PC-3 (cell line): ENCODE measurements around the gene SYCP2L. TPM values are rescaled to one million over a fixed set of nuclear protein-coding genes. Genes with fewer than 3 reads are reported as not detected.

Experiments
- ATAC-seq: fragments of 200-7000 bp; cut with Tn5 transposase; 2 replicates; pipeline ENCODE4 v1.9.1; 2020; ENCODE audit warnings: mild to moderate bottlenecking, moderate library complexity
- BruUV-seq: library from RNA; stranded (reverse); fragments of 400-500 nt; replicated peaks from 2 replicates; lab custom pipeline; 2021; lab: Mats Ljungman, UMichigan
- CTCF ChIA-PET: fragments of 300-600 bp; sonication (Branson Sonifier 250); formaldehyde crosslinking; loops from one replicate; lab custom pipeline; 2022; ENCODE audit warnings: antibody characterized with exemption; lab: Charles Lee
- POLR2A ChIA-PET: fragments of 300-600 bp; sonication (Branson Sonifier 250); formaldehyde crosslinking; loops from one replicate; lab custom pipeline; 2022; ENCODE audit warnings: antibody characterized with exemption; ENCODE audit not compliant: unreplicated experiment; lab: Charles Lee
- DNase-seq: peaks from one replicate; pipeline ENCODE4 v3.0.0-alpha.2; 2015
- H2AFZ ChIP-seq: fragments of 300-600 bp; sonication (generic); 2 replicates; pipeline ENCODE4 v1.6.0; 2016; ENCODE audit warnings: antibody characterized with exemption, low read length
- H3F3A ChIP-seq: fragments of 300-600 bp; sonication (generic); one replicate; pipeline ENCODE4 v1.6.0; 2017; ENCODE audit warnings: antibody characterized with exemption, low read length, control low read depth, mild to moderate bottlenecking; ENCODE audit not compliant: unreplicated experiment
- H3K27ac ChIP-seq: fragments of 300-600 bp; sonication (generic); 2 replicates; pipeline ENCODE4 v1.5.1; 2016; ENCODE audit warnings: mild to moderate bottlenecking, low read length
- H3K27me3 ChIP-seq: fragments of 300-600 bp; sonication (generic); 2 replicates; pipeline ENCODE4 v1.6.1; 2016; ENCODE audit warnings: low read length, mixed read lengths
- H3K36me3 ChIP-seq: fragments of 300-600 bp; sonication (generic); 2 replicates; pipeline ENCODE4 v1.6.1; 2016; ENCODE audit warnings: low read depth, mixed run types, low read length, mixed read lengths
- H3K4me1 ChIP-seq: fragments of 300-600 bp; sonication (generic); 2 replicates; pipeline ENCODE4 v1.5.1; 2016; ENCODE audit warnings: low read length; ENCODE audit not compliant: insufficient read depth
- H3K4me2 ChIP-seq: fragments of 300-600 bp; sonication (generic); 2 replicates; pipeline ENCODE4 v1.6.0; 2016; ENCODE audit warnings: low read length
- H3K4me3 ChIP-seq: fragments of 300-600 bp; sonication (generic); 2 replicates; pipeline ENCODE4 v1.5.1; 2016; ENCODE audit warnings: mild to moderate bottlenecking, low read length, mixed read lengths
- H3K79me2 ChIP-seq: fragments of 300-600 bp; sonication (generic); 2 replicates; pipeline ENCODE4 v1.6.1; 2017; ENCODE audit warnings: low read length, mixed read lengths
- H3K9ac ChIP-seq: fragments of 300-600 bp; sonication (generic); 2 replicates; pipeline ENCODE4 v1.6.0; 2016; ENCODE audit warnings: mild to moderate bottlenecking, low read length
- H3K9me2 ChIP-seq: fragments of 300-600 bp; sonication (generic); replicated peaks from 2 replicates; pipeline ENCODE4 v1.6.1; 2016; ENCODE audit warnings: mixed run types, low read length, mixed read lengths
- H3K9me3 ChIP-seq: fragments of 300-600 bp; sonication (generic); 2 replicates; pipeline ENCODE4 v1.6.1; 2016; ENCODE audit warnings: low read length, mixed read lengths
- H4K20me1 ChIP-seq: fragments of 300-600 bp; sonication (generic); 2 replicates; pipeline ENCODE4 v1.6.1; 2016; ENCODE audit warnings: low read length, mixed read lengths
- EZH2 ChIP-seq: fragments of 300-600 bp; sonication (generic); IDR thresholded peaks from one replicate; pipeline ENCODE4 v1.6.1; 2017; ENCODE audit warnings: antibody characterized with exemption, mild to moderate bottlenecking, low read length; ENCODE audit not compliant: unreplicated experiment
- EZH2phosphoT487 ChIP-seq: fragments of 300-600 bp; sonication (generic); IDR thresholded peaks from 2 replicates; pipeline ENCODE4 v1.6.1; 2018; ENCODE audit warnings: mild to moderate bottlenecking, antibody characterized with exemption, low read length, borderline replicate concordance
- intact Hi-C: fragments of 100-400 bp; cut with micrococcal nuclease; formaldehyde crosslinking; loops from 2 replicates; pipeline ENCODE4 v1.9.0; 2023
- total RNA-seq: library from RNA; depleted of rRNA; stranded (reverse); fragments of >200 nt; gene quantifications from 2 replicates; pipeline ENCODE4 v1.2.3, GENCODE V29; 2014
- TF ChIP-seq, protein P1 (sequence below): fragments of 300-600 bp; sonication (generic); conservative IDR thresholded peaks from 2 replicates; pipeline ENCODE4 v1.5.1; 2017; ENCODE audit warnings: antibody characterized with exemption, low read depth, mild to moderate bottlenecking, low read length

The SYCP2L gene
- total RNA-seq, 1 experiment from 2014 or later = 0.07 TPM

DNA sequence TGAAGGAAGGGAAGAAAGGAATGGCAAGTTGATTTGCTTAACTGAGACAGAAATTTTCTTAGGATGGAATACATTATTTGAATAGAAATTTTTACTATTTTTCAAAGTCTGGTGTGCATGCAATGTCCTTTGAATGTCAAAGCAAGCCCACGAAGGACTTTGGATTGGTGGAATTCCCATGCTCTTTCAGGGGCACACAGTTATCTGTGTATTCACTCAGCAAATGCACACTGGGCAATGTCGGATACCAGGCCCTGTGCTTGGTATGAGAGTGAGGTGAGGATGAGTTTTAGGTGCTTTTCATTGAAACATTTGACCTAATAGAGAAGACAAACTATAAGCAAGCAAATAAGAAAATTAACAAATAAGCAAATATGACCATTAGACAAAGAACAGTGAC lies 73.3 kb downstream of the SYCP2L start:
- no peak for ATAC-seq
- ChIA-PET POLR2A (interaction anchor here (0.6 kb wide), 1 partner anchor 273 kb away, joined by 10 read pairs; the partner anchor contains the start of gene NEDD9), CTCF (no interaction called here)
- Histone ChIP-seq H3K9me2 (no peaks in the 10 kb centered on the region), H3K27ac (no peak overlapping the region), H3K36me3 (no peaks in the 10 kb centered on the region), H2AFZ (no peak overlapping the region), H3K4me1 (peaks cover 12% of the 10 kb centered on the region), H3K27me3 (no peaks in the 10 kb centered on the region), H3K79me2 (no peaks in the 10 kb centered on the region), H3F3A (no peaks in the 10 kb centered on the region), H4K20me1 (no peaks in the 10 kb centered on the region), H3K9me3 (no peaks in the 10 kb centered on the region), H3K4me2 (no peak overlapping the region), H3K9ac (no peak overlapping the region), H3K4me3 (no peak overlapping the region)
- no TSS peak for BruUV-seq
- TF ChIP-seq EZH2 = no peak
- TF ChIP-seq, protein P1, sequence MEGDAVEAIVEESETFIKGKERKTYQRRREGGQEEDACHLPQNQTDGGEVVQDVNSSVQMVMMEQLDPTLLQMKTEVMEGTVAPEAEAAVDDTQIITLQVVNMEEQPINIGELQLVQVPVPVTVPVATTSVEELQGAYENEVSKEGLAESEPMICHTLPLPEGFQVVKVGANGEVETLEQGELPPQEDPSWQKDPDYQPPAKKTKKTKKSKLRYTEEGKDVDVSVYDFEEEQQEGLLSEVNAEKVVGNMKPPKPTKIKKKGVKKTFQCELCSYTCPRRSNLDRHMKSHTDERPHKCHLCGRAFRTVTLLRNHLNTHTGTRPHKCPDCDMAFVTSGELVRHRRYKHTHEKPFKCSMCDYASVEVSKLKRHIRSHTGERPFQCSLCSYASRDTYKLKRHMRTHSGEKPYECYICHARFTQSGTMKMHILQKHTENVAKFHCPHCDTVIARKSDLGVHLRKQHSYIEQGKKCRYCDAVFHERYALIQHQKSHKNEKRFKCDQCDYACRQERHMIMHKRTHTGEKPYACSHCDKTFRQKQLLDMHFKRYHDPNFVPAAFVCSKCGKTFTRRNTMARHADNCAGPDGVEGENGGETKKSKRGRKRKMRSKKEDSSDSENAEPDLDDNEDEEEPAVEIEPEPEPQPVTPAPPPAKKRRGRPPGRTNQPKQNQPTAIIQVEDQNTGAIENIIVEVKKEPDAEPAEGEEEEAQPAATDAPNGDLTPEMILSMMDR = no peak
- no peak for TF ChIP-seq EZH2phosphoT487
- no peak for DNase-seq
- intact Hi-C loops = no loop called here

DNA sequence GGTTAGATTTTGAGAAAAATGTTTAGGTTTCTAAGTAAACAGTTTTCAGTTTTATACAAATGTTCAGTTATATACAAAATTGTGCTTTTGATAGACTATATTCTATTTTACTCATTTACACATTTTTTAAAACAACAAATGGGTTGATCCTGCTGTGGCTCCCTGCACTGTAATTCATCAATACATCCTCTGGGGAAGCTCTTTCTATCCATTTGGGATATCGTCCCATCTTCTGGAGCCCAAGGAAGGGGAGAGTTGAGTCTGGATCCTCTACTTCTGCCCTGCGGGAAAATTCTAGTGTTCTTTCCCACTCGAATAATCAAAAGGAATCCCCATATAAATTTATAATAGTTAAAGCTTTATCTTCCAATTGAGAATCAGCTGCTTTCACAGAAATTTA lies 75.0 kb downstream of the SYCP2L start:
- no peaks in the 10 kb centered on the region for H4K20me1 ChIP-seq
- CTCF ChIA-PET = interaction anchor here (0.6 to 0.7 kb wide), 2 partner anchors 10 to 46 kb away, joined by 3 to 5 read pairs; no protein-coding TSS in a partner anchor
- H3K9me2 ChIP-seq = no peaks in the 10 kb centered on the region
- H3K4me1 ChIP-seq = peaks cover 12% of the 10 kb centered on the region
- H3K27me3 ChIP-seq = no peaks in the 10 kb centered on the region
- DNase-seq (no peak), ATAC-seq (no peak)
- H3K79me2 ChIP-seq = no peaks in the 10 kb centered on the region
- no peak overlapping the region for H3K27ac ChIP-seq
- H3K9me3 ChIP-seq = peaks cover 6% of the 10 kb centered on the region; the same call in 1 of the 2 replicates
- H3K4me3 ChIP-seq = no peak overlapping the region
- no peak overlapping the region for H3K4me2 ChIP-seq
- TF ChIP-seq, protein P1 = 0 out of 2 replicates have a peak, but pooled peaks have one; percentile 13
- no peak for TF ChIP-seq EZH2phosphoT487
- H3K9ac ChIP-seq = no peak overlapping the region
- no peak overlapping the region for H2AFZ ChIP-seq
- H3K36me3 ChIP-seq = no peaks in the 10 kb centered on the region
- no TSS peak for BruUV-seq
- POLR2A ChIA-PET = no interaction called here
- H3F3A ChIP-seq = no peaks in the 10 kb centered on the region
- intact Hi-C loops = no loop called here

DNA sequence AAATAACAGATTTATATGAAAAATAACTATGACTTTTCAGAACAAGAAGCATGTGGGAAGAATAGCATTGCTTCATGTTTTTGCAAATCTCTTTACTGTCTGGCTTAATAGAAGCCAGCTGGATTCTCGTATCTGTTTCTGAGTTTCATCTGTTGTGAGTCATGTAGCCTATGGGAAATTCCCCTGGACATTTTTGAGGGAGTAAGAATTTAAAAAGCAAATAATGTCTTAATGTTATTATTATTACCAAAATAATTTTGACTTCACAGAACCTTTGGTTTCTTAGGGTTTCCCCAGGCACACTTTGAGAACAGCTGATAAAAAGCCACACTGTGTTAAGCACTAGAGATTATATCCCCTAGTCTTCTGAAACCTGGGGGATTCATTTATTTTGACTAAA lies 75.8 kb downstream of the SYCP2L start:
- intact Hi-C loops = no loop called here
- Histone ChIP-seq H3K4me1 (peaks cover 12% of the 10 kb centered on the region), H3K4me3 (no peak overlapping the region), H2AFZ (no peak overlapping the region), H3K27ac (no peak overlapping the region), H3K36me3 (no peaks in the 10 kb centered on the region), H3K4me2 (peak overlapping the region; percentile 24; the same call in 1 of the 2 replicates), H3K27me3 (no peaks in the 10 kb centered on the region), H3K9me2 (no peaks in the 10 kb centered on the region), H3K9me3 (peaks cover 6% of the 10 kb centered on the region; the same call in 1 of the 2 replicates), H3K9ac (no peak overlapping the region), H3K79me2 (no peaks in the 10 kb centered on the region), H4K20me1 (no peaks in the 10 kb centered on the region), H3F3A (no peaks in the 10 kb centered on the region)
- DNase-seq (peak; percentile 58), ATAC-seq (peak; percentile 53)
- ChIA-PET CTCF (interaction anchor here (0.6 kb wide), 1 partner anchor 84 kb away, joined by 3 read pairs; no protein-coding TSS in a partner anchor), POLR2A (no interaction called here)
- no TSS peak for BruUV-seq
- no peak for TF ChIP-seq EZH2
